ENCODE measurements around the gene EFTUD2. TPM values are rescaled to one million over a fixed set of nuclear protein-coding genes. Genes with fewer than 3 reads are reported as not detected.

The EFTUD2 gene
- total RNA-seq, 1 donor from 2014 or later = 102 TPM

DNA sequence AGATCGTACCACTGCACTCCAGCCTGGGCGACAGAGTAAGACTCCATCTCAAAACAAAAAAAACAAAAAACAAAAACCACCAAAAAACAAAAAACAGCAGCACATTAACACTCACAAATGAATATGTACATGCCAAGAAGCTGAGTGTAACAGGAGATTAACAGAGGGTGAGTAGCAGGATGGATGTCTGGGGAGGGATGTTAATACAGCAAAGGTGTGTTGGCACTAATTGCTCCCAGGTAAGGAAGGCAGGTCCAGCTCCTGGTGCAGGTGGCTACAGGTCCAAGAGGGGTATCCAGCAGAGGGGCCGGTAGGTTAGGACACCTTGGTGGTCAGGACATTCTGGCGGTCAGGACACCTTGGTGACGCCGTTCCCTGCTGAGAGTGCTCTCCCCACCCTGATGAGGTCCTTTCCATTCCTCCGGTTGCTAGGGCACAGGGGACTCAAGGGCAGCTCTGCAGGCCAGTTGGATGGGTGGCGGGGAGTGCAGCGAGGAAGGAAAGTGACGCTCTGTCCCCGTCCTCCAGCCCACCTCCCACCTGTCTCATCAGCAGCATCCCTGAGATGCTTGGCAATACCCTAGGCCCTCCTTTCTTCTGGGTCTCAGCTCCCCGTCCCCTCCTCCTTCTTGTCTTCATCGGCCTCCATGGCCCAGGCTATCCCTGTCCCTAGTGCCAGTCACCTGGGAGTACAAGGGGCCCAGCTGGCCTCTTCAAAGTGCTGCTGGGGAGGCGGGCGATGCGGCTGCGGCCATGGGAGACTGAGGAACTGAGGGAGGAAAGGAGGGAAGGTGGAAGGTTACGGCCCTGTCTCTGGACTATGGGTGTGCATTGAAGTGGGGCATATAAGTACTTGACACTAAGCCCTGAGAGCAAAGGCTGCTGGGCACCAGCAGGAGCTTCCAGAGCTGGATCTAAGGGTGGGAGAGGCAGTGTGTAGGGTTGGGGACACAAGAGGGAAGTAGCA is 26.8 kb upstream of the EFTUD2 start:
- no peak overlapping the region for H3K4me3 Mint-ChIP-seq (ENCODE audit: unreplicated experiment)
- DNase-seq (ENCODE audit: extremely low spot score, unreplicated experiment) = no peak
- peaks cover 4% of the 10 kb centered on the region for H3K4me1 Mint-ChIP-seq (ENCODE audit: unreplicated experiment)
- no peak overlapping the region for H3K27ac Mint-ChIP-seq (ENCODE audit: unreplicated experiment)
- peaks cover 4% of the 10 kb centered on the region for H3K36me3 Mint-ChIP-seq (ENCODE audit: unreplicated experiment)
- no peaks in the 10 kb centered on the region for H3K9me3 Mint-ChIP-seq (ENCODE audit: unreplicated experiment)
- no peaks in the 10 kb centered on the region for H3K27me3 Mint-ChIP-seq (ENCODE audit: unreplicated experiment)
- TF ChIP-seq, protein P1, sequence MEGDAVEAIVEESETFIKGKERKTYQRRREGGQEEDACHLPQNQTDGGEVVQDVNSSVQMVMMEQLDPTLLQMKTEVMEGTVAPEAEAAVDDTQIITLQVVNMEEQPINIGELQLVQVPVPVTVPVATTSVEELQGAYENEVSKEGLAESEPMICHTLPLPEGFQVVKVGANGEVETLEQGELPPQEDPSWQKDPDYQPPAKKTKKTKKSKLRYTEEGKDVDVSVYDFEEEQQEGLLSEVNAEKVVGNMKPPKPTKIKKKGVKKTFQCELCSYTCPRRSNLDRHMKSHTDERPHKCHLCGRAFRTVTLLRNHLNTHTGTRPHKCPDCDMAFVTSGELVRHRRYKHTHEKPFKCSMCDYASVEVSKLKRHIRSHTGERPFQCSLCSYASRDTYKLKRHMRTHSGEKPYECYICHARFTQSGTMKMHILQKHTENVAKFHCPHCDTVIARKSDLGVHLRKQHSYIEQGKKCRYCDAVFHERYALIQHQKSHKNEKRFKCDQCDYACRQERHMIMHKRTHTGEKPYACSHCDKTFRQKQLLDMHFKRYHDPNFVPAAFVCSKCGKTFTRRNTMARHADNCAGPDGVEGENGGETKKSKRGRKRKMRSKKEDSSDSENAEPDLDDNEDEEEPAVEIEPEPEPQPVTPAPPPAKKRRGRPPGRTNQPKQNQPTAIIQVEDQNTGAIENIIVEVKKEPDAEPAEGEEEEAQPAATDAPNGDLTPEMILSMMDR (IDR thresholded peaks at IDR 0.05) = no peak

DNA sequence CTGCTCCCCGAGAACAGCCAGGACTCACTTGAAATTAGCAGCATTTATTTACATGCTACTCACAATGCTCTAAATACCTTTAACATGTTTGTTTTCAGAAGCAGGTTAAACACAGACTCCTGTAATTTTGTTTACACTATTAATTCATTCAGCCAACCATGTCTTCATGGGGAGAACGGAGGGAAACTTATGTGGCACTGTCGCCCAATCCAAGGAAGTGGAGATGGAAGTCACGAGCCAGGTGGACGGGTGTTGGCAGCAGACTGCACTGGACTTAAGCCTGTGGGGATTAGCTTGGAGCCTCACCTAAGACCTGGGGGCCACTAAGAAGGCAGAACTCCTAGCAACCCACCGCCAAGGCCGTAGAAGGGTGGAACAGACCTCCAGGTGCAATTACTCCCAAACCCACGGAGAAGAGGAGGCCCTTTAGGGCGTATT is 24.9 kb upstream of the EFTUD2 start:
- TF ChIP-seq, protein P1 (IDR thresholded peaks at IDR 0.05) = no peak
- Mint-ChIP-seq H3K27me3 (ENCODE audit: unreplicated experiment) (peaks cover 3% of the 10 kb centered on the region), H3K36me3 (ENCODE audit: unreplicated experiment) (peaks cover 4% of the 10 kb centered on the region), H3K4me3 (ENCODE audit: unreplicated experiment) (no peak overlapping the region), H3K27ac (ENCODE audit: unreplicated experiment) (no peak overlapping the region), H3K9me3 (ENCODE audit: unreplicated experiment) (no peaks in the 10 kb centered on the region), H3K4me1 (ENCODE audit: unreplicated experiment) (peaks cover 10% of the 10 kb centered on the region)
- no peak for DNase-seq (ENCODE audit: extremely low spot score, unreplicated experiment)

DNA sequence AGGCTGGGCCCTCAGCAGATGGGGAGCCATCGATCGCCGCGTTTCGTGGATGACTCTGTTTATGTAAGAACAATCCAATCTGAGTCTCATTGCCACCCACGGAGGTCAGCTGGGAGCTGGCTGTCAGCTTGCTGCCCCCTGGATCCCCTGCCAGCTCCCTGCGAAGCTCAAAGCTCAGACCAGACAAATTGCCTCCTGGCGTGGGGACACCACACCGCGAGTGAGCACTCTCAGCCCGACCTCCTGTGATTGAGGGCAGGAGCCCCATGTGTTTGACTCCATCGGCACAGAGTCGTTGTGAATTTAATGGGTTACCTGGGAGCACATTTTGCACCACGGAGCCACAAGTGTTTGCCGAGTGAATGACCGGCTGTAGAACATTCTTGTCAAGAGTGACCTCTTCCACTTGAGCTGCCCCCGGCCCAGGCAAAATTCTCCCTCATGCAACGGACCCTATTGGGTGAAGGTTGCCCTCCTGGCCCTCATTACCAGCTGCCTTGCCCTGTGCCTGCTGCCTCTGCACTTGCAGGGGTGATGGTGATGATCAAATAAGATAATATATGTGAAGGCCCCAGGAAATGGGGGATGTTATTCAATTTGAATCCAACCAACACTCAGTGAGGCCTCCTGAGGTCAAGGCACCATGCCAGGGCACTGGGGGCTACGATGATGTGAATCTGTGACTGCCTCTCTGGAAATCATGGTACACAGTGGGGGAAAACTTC is 23.7 kb upstream of the EFTUD2 start:
- Mint-ChIP-seq H3K27me3 (ENCODE audit: unreplicated experiment) (peaks cover 3% of the 10 kb centered on the region), H3K36me3 (ENCODE audit: unreplicated experiment) (peaks cover 4% of the 10 kb centered on the region), H3K4me3 (ENCODE audit: unreplicated experiment) (no peak overlapping the region), H3K4me1 (ENCODE audit: unreplicated experiment) (peaks cover 13% of the 10 kb centered on the region), H3K27ac (ENCODE audit: unreplicated experiment) (no peak overlapping the region), H3K9me3 (ENCODE audit: unreplicated experiment) (no peaks in the 10 kb centered on the region)
- TF ChIP-seq, protein P1 (IDR thresholded peaks at IDR 0.05) = no peak
- no peak for DNase-seq (ENCODE audit: extremely low spot score, unreplicated experiment)

- no peak overlapping the region for H3K27ac Mint-ChIP-seq (ENCODE audit: unreplicated experiment)
- TF ChIP-seq, protein P1 (IDR thresholded peaks at IDR 0.05) = no peak
- H3K36me3 Mint-ChIP-seq (ENCODE audit: unreplicated experiment) = peaks cover 4% of the 10 kb centered on the region
- H3K9me3 Mint-ChIP-seq (ENCODE audit: unreplicated experiment) = no peaks in the 10 kb centered on the region
- H3K27me3 Mint-ChIP-seq (ENCODE audit: unreplicated experiment) = peaks cover 3% of the 10 kb centered on the region
- H3K4me1 Mint-ChIP-seq (ENCODE audit: unreplicated experiment) = peaks cover 18% of the 10 kb centered on the region
- no peak for DNase-seq (ENCODE audit: extremely low spot score, unreplicated experiment)
- H3K4me3 Mint-ChIP-seq (ENCODE audit: unreplicated experiment) = no peak overlapping the region
Observed at GRCh38 chr17:44922136-44922535, 22.9 kb upstream of the EFTUD2 start.

Measured in osteocyte (in vitro differentiated cells).